Endothelial cell of umbilical vein (primary cell): ENCODE results near the gene BMPER. TPM values are rescaled to one million over a fixed set of nuclear protein-coding genes. Genes with fewer than 3 reads are reported as not detected.

Source experiments
- BruUV-seq: library from RNA; stranded (reverse); fragments of 400-500 nt; replicated peaks from 2 replicates; lab custom pipeline; 2021; lab: Mats Ljungman, UMichigan
- CTCF ChIA-PET: fragments of 300-600, 350-600 bp; sonication (Branson Sonifier 250); formaldehyde crosslinking; loops from one replicate; lab custom pipeline; 2021; ENCODE audit warnings: antibody characterized with exemption, inconsistent platforms; lab: Charles Lee
- POLR2A ChIA-PET: fragments of 300-600, 350-600 bp; sonication (Branson Sonifier 250); formaldehyde crosslinking; loops from one replicate; lab custom pipeline; 2021; ENCODE audit warnings: antibody characterized with exemption, inconsistent platforms; lab: Charles Lee
- DNase-seq: peaks from one replicate; pipeline ENCODE4 v3.0.0-alpha.2; 2011; ENCODE audit warnings: low read depth, low spot score
- FAIRE-seq: peaks from 2 replicates; lab custom pipeline; 2011; peaks lifted over from hg19 to GRCh38; lab: Jason Lieb, UNC
- H2AFZ ChIP-seq: 2 replicates; pipeline ENCODE4 v1.6.0; 2012; ENCODE audit warnings: low read depth, low read length, control low read depth, inconsistent platforms
- H3K27ac ChIP-seq: 2 replicates; pipeline ENCODE4 v1.5.1; 2011; ENCODE audit warnings: low read depth, mild to moderate bottlenecking, control low read depth, low read length, moderate library complexity; ENCODE audit not compliant: insufficient read depth
- H3K27me3 ChIP-seq, 2 experiments: 2 replicates each; pipeline versions ENCODE4 v1.6.0 to v1.6.1; 2011; ENCODE audit warnings: low read length in 2 of 2, mixed read lengths in 1 of 2; ENCODE audit not compliant: control insufficient read depth in 2 of 2, insufficient read depth in 2 of 2
- H3K36me3 ChIP-seq, 2 experiments: 2 replicates in 1 of 2; 3 replicates in 1 of 2; pipeline ENCODE4 v1.5.1; 2011; ENCODE audit warnings: low read length in 2 of 2, mild to moderate bottlenecking in 1 of 2, moderate library complexity in 1 of 2; ENCODE audit not compliant: control insufficient read depth in 2 of 2, insufficient read depth in 2 of 2; ENCODE audit errors: extremely low read depth in 1 of 2
- H3K4me1 ChIP-seq: 3 replicates; pipeline ENCODE4 v1.5.1; 2011; ENCODE audit warnings: mild to moderate bottlenecking, low read length; ENCODE audit not compliant: control insufficient read depth, insufficient read depth; ENCODE audit errors: extremely low read depth
- H3K4me2 ChIP-seq: 2 replicates; pipeline ENCODE4 v1.6.1; 2011; ENCODE audit warnings: low read length, control low read depth, mixed read lengths; ENCODE audit not compliant: insufficient read depth
- H3K4me3 ChIP-seq, 3 experiments: fragments of 200-600 bp in 1 of 3; sonication (generic), shearing (Covaris generic) in 1 of 3; replicated peaks in 1 of 3; 2 replicates each; pipeline ENCODE4 v1.5.1; 2011 to 2016; ENCODE audit warnings: control low read depth in 3 of 3, low read length in 3 of 3, mild to moderate bottlenecking in 2 of 3, inconsistent platforms in 1 of 3, low read depth in 1 of 3, moderate library complexity in 1 of 3; ENCODE audit not compliant: insufficient read depth in 1 of 3
- H3K79me2 ChIP-seq: 2 replicates; pipeline ENCODE4 v1.6.0; 2012; ENCODE audit warnings: low read length, inconsistent platforms; ENCODE audit not compliant: control insufficient read depth, insufficient read depth
- H3K9ac ChIP-seq: replicated peaks from 2 replicates; pipeline ENCODE3; 2011; ENCODE audit warnings: low read length, control low read depth; ENCODE audit not compliant: insufficient read depth; ENCODE audit errors: extremely low read depth
- H3K9me1 ChIP-seq: replicated peaks from 3 replicates; pipeline ENCODE4 v1.6.0; 2011; ENCODE audit warnings: mild to moderate bottlenecking, low read length; ENCODE audit not compliant: control insufficient read depth, insufficient read depth; ENCODE audit errors: extremely low read depth
- H3K9me3 ChIP-seq: replicated peaks from 2 replicates; pipeline ENCODE4 v1.5.1; 2012; ENCODE audit warnings: low read length, inconsistent platforms; ENCODE audit not compliant: control insufficient read depth, insufficient read depth
- H4K20me1 ChIP-seq: replicated peaks from 2 replicates; pipeline ENCODE3; 2011; ENCODE audit warnings: mild to moderate bottlenecking, low read length; ENCODE audit not compliant: control insufficient read depth, insufficient read depth; ENCODE audit errors: extremely low read depth
- CTCF ChIP-seq, 2 donors: IDR thresholded peaks; 1 replicate in 1 of 2; 2 replicates in 1 of 2; pipeline ENCODE4 v1.5.1; 2011; ENCODE audit warnings: low read length in 2 of 2, mild to moderate bottlenecking in 2 of 2, moderate library complexity in 2 of 2, control low read depth in 1 of 2, inconsistent platforms in 1 of 2, low read depth in 1 of 2; ENCODE audit not compliant: insufficient read depth in 1 of 2; ENCODE audit errors: extremely low read depth in 1 of 2
- EZH2 ChIP-seq: IDR thresholded peaks from 2 replicates; pipeline ENCODE4 v1.6.1; 2012; ENCODE audit warnings: borderline replicate concordance, low read depth, mild to moderate bottlenecking, moderate library complexity, low read length, inconsistent platforms; ENCODE audit not compliant: severe bottlenecking
- FOS ChIP-seq: IDR thresholded peaks from 2 replicates; pipeline ENCODE4 v1.6.1; 2011; ENCODE audit warnings: mild to moderate bottlenecking, low read length, moderate library complexity, borderline replicate concordance; ENCODE audit not compliant: insufficient read depth
- GATA2 ChIP-seq: IDR thresholded peaks from 2 replicates; pipeline ENCODE4 v1.7.0; 2011; ENCODE audit warnings: low read depth, mild to moderate bottlenecking, moderate library complexity, mixed read lengths, low read length; ENCODE audit not compliant: insufficient read length, insufficient read depth
- JUN ChIP-seq: IDR thresholded peaks from 2 replicates; pipeline ENCODE4 v1.6.1; 2011; ENCODE audit warnings: borderline replicate concordance, low read depth; ENCODE audit not compliant: insufficient read length, insufficient read depth
- MAX ChIP-seq: IDR thresholded peaks from 2 replicates; pipeline ENCODE4 v1.6.1; 2011; ENCODE audit not compliant: insufficient read depth, insufficient read length
- MYC ChIP-seq: IDR thresholded peaks from one replicate; pipeline ENCODE4 v1.6.1; 2011; ENCODE audit warnings: mild to moderate bottlenecking, low read depth, low read length
- POLR2A ChIP-seq: IDR thresholded peaks from 2 replicates; pipeline ENCODE4 v1.6.1; 2012; ENCODE audit warnings: low read depth, mild to moderate bottlenecking, control low read depth, low read length
- POLR2AphosphoS5 ChIP-seq: IDR thresholded peaks from 2 replicates; pipeline ENCODE4 v1.6.1; 2012; ENCODE audit warnings: low read depth, mild to moderate bottlenecking, control low read depth, low read length, moderate library complexity; ENCODE audit not compliant: insufficient read depth
- dilution Hi-C: fragments of 300-500 bp; cut with MboI; formaldehyde crosslinking; loops from one replicate; pipeline ENCODE4 v1.15.0; 2019; ENCODE audit warnings: low sequenced_read_pairs; ENCODE audit not compliant: extremely low pct_ligation_motif_present
- intact Hi-C: fragments of 100-400 bp; cut with micrococcal nuclease; formaldehyde crosslinking; loops from one replicate; pipeline ENCODE4 v1.10.0; 2022
- polyA plus RNA-seq, 4 experiments: library from polyadenylated mRNA; depleted of rRNA in 3 of 4; stranded (reverse) in 3 of 4; unstranded in 1 of 4; fragments of >200 nt; gene quantifications; 2 replicates each; pipeline versions ENCODE4 v1.2.1 to v1.2.3, GENCODE V29; 2011 to 2012; ENCODE audit warnings: missing spikeins in 1 of 4
- total RNA-seq: library from RNA; stranded (reverse); gene quantifications from 2 replicates; pipeline ENCODE4 v1.2.3, GENCODE V29; 2021

The BMPER gene
- total and polyA plus RNA-seq, 2 donors (not counting 3 experiments of a cell fraction or from before 2014, with no cell fraction given): 0.10 to 0.13 TPM

DNA sequence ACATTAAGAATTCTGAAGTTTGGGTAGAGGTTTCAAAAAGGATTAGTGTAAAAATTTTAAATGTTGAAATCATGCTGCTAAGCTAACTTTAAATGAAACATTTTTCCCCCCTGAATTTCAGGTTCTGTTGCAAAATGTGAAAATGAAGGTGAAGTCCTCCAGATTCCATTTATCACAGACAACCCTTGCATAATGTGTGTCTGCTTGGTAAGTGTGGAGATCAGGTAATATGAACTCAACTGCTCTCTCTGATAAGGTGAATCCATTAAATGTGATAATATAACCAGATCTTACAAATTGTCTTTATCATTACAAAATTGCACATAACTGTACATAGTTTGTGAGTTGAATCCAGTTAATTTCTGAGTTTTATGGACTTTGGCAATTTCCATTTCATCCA lies 1.4 kb downstream of the BMPER start:
- no TSS peak for BruUV-seq
- DNase-seq (no peak), FAIRE-seq (no peak)
- Histone ChIP-seq H3K4me2 (no peak overlapping the region), H3K79me2 (no peaks in the 10 kb centered on the region), H3K9me3 (no peaks in the 10 kb centered on the region), H3K4me1 (peaks cover 11% of the 10 kb centered on the region), H3K36me3 (no peaks in the 10 kb centered on the region), H3K27me3 (peaks cover 15 to 36% of the 10 kb centered on the region in 2 experiments), H2AFZ (no peak overlapping the region), H3K27ac (no peak overlapping the region), H4K20me1 (no peaks in the 10 kb centered on the region), H3K9ac (no peak overlapping the region), H3K9me1 (no peaks in the 10 kb centered on the region), H3K4me3 (no peak overlapping the region)
- no peak for TF ChIP-seq POLR2AphosphoS5
- no peak for TF ChIP-seq MAX
- TF ChIP-seq JUN: no peak
- TF ChIP-seq EZH2: no peak
- TF ChIP-seq CTCF (IDR thresholded peaks at IDR 0.05; ENCODE audit: extremely low read depth in 1 of 2, insufficient read depth in 1 of 2, low read depth in 1 of 2, low read length in 2 of 2): no peak
- TF ChIP-seq FOS: no peak
- TF ChIP-seq POLR2A: no peak
- TF ChIP-seq MYC: no peak
- no peak for TF ChIP-seq GATA2
- ChIA-PET CTCF (interaction anchor here (5.0 kb wide), 1 partner anchor 26 kb away, joined by 51 read pairs; no protein-coding TSS in a partner anchor), POLR2A (no interaction called here)
- intact Hi-C loops (no loop called here), dilution Hi-C loops (no loop called here)
